Activated CD4-positive, alpha-beta T cell treated with anti-CD3 and anti-CD28 coated beads for 36 hours (primary cell): Measurements from ENCODE around the gene SLC6A6. TPM values are rescaled to one million over a fixed set of nuclear protein-coding genes. Genes with fewer than 3 reads are reported as not detected.

Experiments used
- ATAC-seq: fragments of 200-7000 bp; cut with Tn5 transposase; one replicate; pipeline ENCODE4 v1.10.0; 2021; ENCODE audit warnings: mild to moderate bottlenecking, moderate library complexity
- CTCF ChIA-PET: fragments of 350-600 bp; sonication (Branson Sonifier 250); formaldehyde crosslinking; loops from one replicate; lab custom pipeline; 2021; ENCODE audit warnings: antibody characterized with exemption; lab: Charles Lee
- POLR2A ChIA-PET: fragments of 350-600 bp; sonication (Branson Sonifier 250); formaldehyde crosslinking; loops from one replicate; lab custom pipeline; 2021; ENCODE audit warnings: antibody characterized with exemption, inconsistent platforms; lab: Charles Lee
- DNase-seq: peaks from one replicate; pipeline ENCODE4 v3.0.0-alpha.2; 2020
- H3K27ac Mint-ChIP-seq: one replicate; pipeline ENCODE4 v1.8.0; 2021; ENCODE audit warnings: mixed read lengths
- H3K27me3 Mint-ChIP-seq: one replicate; pipeline ENCODE4 v1.8.0; 2021; ENCODE audit warnings: mixed read lengths
- H3K36me3 Mint-ChIP-seq: one replicate; pipeline ENCODE4 v1.8.0; 2021; ENCODE audit warnings: low read depth, mixed read lengths
- H3K4me1 Mint-ChIP-seq: one replicate; pipeline ENCODE4 v1.8.0; 2021; ENCODE audit warnings: mixed read lengths
- H3K4me3 Mint-ChIP-seq: one replicate; pipeline ENCODE4 v1.8.0; 2021; ENCODE audit warnings: mild to moderate bottlenecking, moderate library complexity, mixed read lengths
- H3K9me3 Mint-ChIP-seq: one replicate; pipeline ENCODE4 v1.8.0; 2021; ENCODE audit warnings: low read depth, mixed read lengths
- intact Hi-C, 2 experiments: fragments of 100-400 bp; cut with DNase I in 1 of 2; cut with micrococcal nuclease in 1 of 2; formaldehyde crosslinking; loops; one replicate each; pipeline versions ENCODE4 v1.14.2 to v1.15.1; 2022 to 2024; cut with DNase I, micrococcal nuclease
- total RNA-seq, 2 experiments: library from RNA; stranded (reverse); gene quantifications; one replicate each; pipeline ENCODE4 v1.2.3, GENCODE V29; 2021

The SLC6A6 gene
- total RNA-seq, 2 experiments from 2014 or later, result 51.7 to 54.2 TPM

GRCh38 chr3:14373753-14374376 is 28.5 kb upstream of the SLC6A6 start:
- ChIA-PET POLR2A (no interaction called here), CTCF (no interaction called here)
- Mint-ChIP-seq H3K36me3 (no peaks in the 10 kb centered on the region), H3K4me1 (peaks cover 17% of the 10 kb centered on the region), H3K27me3 (no peaks in the 10 kb centered on the region), H3K9me3 (no peaks in the 10 kb centered on the region), H3K4me3 (no peak overlapping the region), H3K27ac (no peak overlapping the region)
- ATAC-seq, result no peak
- intact Hi-C loops, result no loop called here
- no peak for DNase-seq

- Mint-ChIP-seq H3K9me3 (no peaks in the 10 kb centered on the region), H3K27ac (no peak overlapping the region), H3K4me3 (no peak overlapping the region), H3K36me3 (no peaks in the 10 kb centered on the region), H3K27me3 (no peaks in the 10 kb centered on the region), H3K4me1 (peaks cover 17% of the 10 kb centered on the region)
- DNase-seq, result no peak
- ChIA-PET POLR2A (no interaction called here), CTCF (interaction anchor here (1.1 kb wide), 1 partner anchor 16 kb away, joined by 3 read pairs; no protein-coding TSS in a partner anchor)
- intact Hi-C loops, result no loop called here
- no peak for ATAC-seq
These were observed 27.9 kb upstream of the SLC6A6 start for GRCh38 chr3:14374444-14374883.

- DNase-seq, result no peak
- POLR2A ChIA-PET, result no interaction called here
- H3K36me3 Mint-ChIP-seq, result no peaks in the 10 kb centered on the region
- no peak overlapping the region for H3K27ac Mint-ChIP-seq
- CTCF ChIA-PET, result interaction anchor here (0.6 to 1.1 kb wide), 2 partner anchors 17 to 74 kb away, joined by 3 read pairs; no protein-coding TSS in a partner anchor
- peaks cover 17% of the 10 kb centered on the region for H3K4me1 Mint-ChIP-seq
- no peak for ATAC-seq
- no peak overlapping the region for H3K4me3 Mint-ChIP-seq
- H3K27me3 Mint-ChIP-seq, result no peaks in the 10 kb centered on the region
- intact Hi-C loops, result no loop called here
- no peaks in the 10 kb centered on the region for H3K9me3 Mint-ChIP-seq
These were observed 27.2 kb upstream of the SLC6A6 start for GRCh38 chr3:14375192-14375591.

- no peaks in the 10 kb centered on the region for H3K36me3 Mint-ChIP-seq
- POLR2A ChIA-PET, result no interaction called here
- no peak for ATAC-seq
These were observed 25.9 kb upstream of the SLC6A6 start for GRCh38 chr3:14376348-14377043.

GRCh38 chr3:14377044-14377837 is 25.2 kb upstream of the SLC6A6 start:
- ATAC-seq (no peak), DNase-seq (no peak)
- intact Hi-C loops, result no loop called here
- ChIA-PET CTCF (interaction anchor here (0.6 kb wide), 1 partner anchor 21 kb away, joined by 3 read pairs; no protein-coding TSS in a partner anchor), POLR2A (no interaction called here)
- Mint-ChIP-seq H3K27ac (no peak overlapping the region), H3K27me3 (no peaks in the 10 kb centered on the region), H3K4me1 (peaks cover 17% of the 10 kb centered on the region), H3K4me3 (no peak overlapping the region), H3K36me3 (no peaks in the 10 kb centered on the region), H3K9me3 (no peaks in the 10 kb centered on the region)

More at GRCh38 chr3:14376348-14377043, 25.9 kb upstream of the SLC6A6 start:
- Mint-ChIP-seq H3K4me1 (peaks cover 17% of the 10 kb centered on the region), H3K27ac (no peak overlapping the region), H3K4me3 (no peak overlapping the region), H3K27me3 (no peaks in the 10 kb centered on the region), H3K9me3 (no peaks in the 10 kb centered on the region)
- CTCF ChIA-PET, result no interaction called here
- no peak for DNase-seq
- intact Hi-C loops, result no loop called here

- CTCF ChIA-PET, result interaction anchor here (0.6 to 1.1 kb wide), 2 partner anchors 90 to 1156 kb away, joined by 3 to 5 read pairs; no protein-coding TSS in a partner anchor
- no peaks in the 10 kb centered on the region for H3K27me3 Mint-ChIP-seq
- no peaks in the 10 kb centered on the region for H3K36me3 Mint-ChIP-seq
These were observed 24.6 kb upstream of the SLC6A6 start for GRCh38 chr3:14377838-14378169.

GRCh38 chr3:14378415-14378814 is 24.0 kb upstream of the SLC6A6 start:
- POLR2A ChIA-PET, result no interaction called here
- Mint-ChIP-seq H3K27me3 (no peaks in the 10 kb centered on the region), H3K36me3 (no peaks in the 10 kb centered on the region), H3K9me3 (no peaks in the 10 kb centered on the region), H3K4me3 (no peak overlapping the region), H3K27ac (no peak overlapping the region), H3K4me1 (peaks cover 17% of the 10 kb centered on the region)
- CTCF ChIA-PET, result interaction anchor here (0.6 to 1.1 kb wide), 2 partner anchors 90 to 1157 kb away, joined by 3 to 5 read pairs; no protein-coding TSS in a partner anchor
- ATAC-seq, result peak; percentile 38
- intact Hi-C loops, result no loop called here
- DNase-seq, result no peak

More at GRCh38 chr3:14377838-14378169, 24.6 kb upstream of the SLC6A6 start:
- DNase-seq (peak; percentile 63), ATAC-seq (peak; percentile 95)
- H3K4me1 Mint-ChIP-seq, result peaks cover 17% of the 10 kb centered on the region
- no peak overlapping the region for H3K4me3 Mint-ChIP-seq
- POLR2A ChIA-PET, result no interaction called here
- intact Hi-C loops, result no loop called here
- H3K27ac Mint-ChIP-seq, result peak overlapping the region; percentile 85
- H3K9me3 Mint-ChIP-seq, result no peaks in the 10 kb centered on the region

- H3K27me3 Mint-ChIP-seq, result no peaks in the 10 kb centered on the region
- no peaks in the 10 kb centered on the region for H3K36me3 Mint-ChIP-seq
- intact Hi-C loops, result no loop called here
- no peak overlapping the region for H3K27ac Mint-ChIP-seq
- peaks cover 17% of the 10 kb centered on the region for H3K4me1 Mint-ChIP-seq
- POLR2A ChIA-PET, result interaction anchor here (0.5 to 0.6 kb wide), 2 partner anchors 23 to 64 kb away, joined by 3 to 8 read pairs; no protein-coding TSS in a partner anchor
- DNase-seq (no peak), ATAC-seq (no peak)
- CTCF ChIA-PET, result interaction anchor here (0.5 to 1.2 kb wide), 2 partner anchors 10 to 15 kb away, joined by 3 read pairs; no protein-coding TSS in a partner anchor
- H3K9me3 Mint-ChIP-seq, result no peaks in the 10 kb centered on the region
- H3K4me3 Mint-ChIP-seq, result no peak overlapping the region
These were observed 22.6 kb upstream of the SLC6A6 start for GRCh38 chr3:14379843-14380242.

- H3K4me1 Mint-ChIP-seq, result no peaks in the 10 kb centered on the region
- peaks cover 2% of the 10 kb centered on the region for H3K27me3 Mint-ChIP-seq
- no peaks in the 10 kb centered on the region for H3K36me3 Mint-ChIP-seq
- no peak overlapping the region for H3K27ac Mint-ChIP-seq
- no peak for DNase-seq
- H3K9me3 Mint-ChIP-seq, result no peaks in the 10 kb centered on the region
- ChIA-PET POLR2A (no interaction called here), CTCF (interaction anchor here (0.6 kb wide), 1 partner anchor 555 kb away, joined by 3 read pairs; no protein-coding TSS in a partner anchor)
- H3K4me3 Mint-ChIP-seq, result no peak overlapping the region
- intact Hi-C loops, result no loop called here
- no peak for ATAC-seq
These were observed 16.2 kb upstream of the SLC6A6 start for GRCh38 chr3:14386254-14386653.

- DNase-seq, result no peak
- ChIA-PET CTCF (interaction anchor here (1.7 kb wide), 1 partner anchor 44 kb away, joined by 4 read pairs; no protein-coding TSS in a partner anchor), POLR2A (no interaction called here)
- H3K27ac Mint-ChIP-seq, result no peak overlapping the region
- H3K36me3 Mint-ChIP-seq, result no peaks in the 10 kb centered on the region
- ATAC-seq, result no peak
- H3K4me3 Mint-ChIP-seq, result no peak overlapping the region
- intact Hi-C loops, result no loop called here
- H3K9me3 Mint-ChIP-seq, result no peaks in the 10 kb centered on the region
- no peaks in the 10 kb centered on the region for H3K4me1 Mint-ChIP-seq
- H3K27me3 Mint-ChIP-seq, result peaks cover 2% of the 10 kb centered on the region
These were observed 14.2 kb upstream of the SLC6A6 start for GRCh38 chr3:14388201-14388600.

GRCh38 chr3:14389166-14389606 is 13.2 kb upstream of the SLC6A6 start:
- no peaks in the 10 kb centered on the region for H3K4me1 Mint-ChIP-seq
- ChIA-PET POLR2A (no interaction called here), CTCF (interaction anchor here (0.8 to 1.7 kb wide), 2 partner anchors 43 to 69 kb away, joined by 3 to 4 read pairs; no protein-coding TSS in a partner anchor)
- no peaks in the 10 kb centered on the region for H3K36me3 Mint-ChIP-seq
- H3K27me3 Mint-ChIP-seq, result peaks cover 2% of the 10 kb centered on the region
- no peak overlapping the region for H3K27ac Mint-ChIP-seq
- no peaks in the 10 kb centered on the region for H3K9me3 Mint-ChIP-seq
- intact Hi-C loops, result no loop called here
- no peak for DNase-seq
- H3K4me3 Mint-ChIP-seq, result no peak overlapping the region
- no peak for ATAC-seq
